HG03469 (cell line): ENCODE data around the gene MACROD1.
A peak's percentile ranks its signal among the peaks of the same experiment; 100 is the strongest.

ENCODE experiments used
- ATAC-seq: cut with Tn5 transposase; IDR thresholded peaks from one replicate; pipeline ENCODE4 v1.9.1; 2021; ENCODE audit warnings: mild to moderate bottlenecking, moderate library complexity, moderate number of reproducible peaks; ENCODE audit not compliant: unreplicated experiment

Gene MACROD1

DNA sequence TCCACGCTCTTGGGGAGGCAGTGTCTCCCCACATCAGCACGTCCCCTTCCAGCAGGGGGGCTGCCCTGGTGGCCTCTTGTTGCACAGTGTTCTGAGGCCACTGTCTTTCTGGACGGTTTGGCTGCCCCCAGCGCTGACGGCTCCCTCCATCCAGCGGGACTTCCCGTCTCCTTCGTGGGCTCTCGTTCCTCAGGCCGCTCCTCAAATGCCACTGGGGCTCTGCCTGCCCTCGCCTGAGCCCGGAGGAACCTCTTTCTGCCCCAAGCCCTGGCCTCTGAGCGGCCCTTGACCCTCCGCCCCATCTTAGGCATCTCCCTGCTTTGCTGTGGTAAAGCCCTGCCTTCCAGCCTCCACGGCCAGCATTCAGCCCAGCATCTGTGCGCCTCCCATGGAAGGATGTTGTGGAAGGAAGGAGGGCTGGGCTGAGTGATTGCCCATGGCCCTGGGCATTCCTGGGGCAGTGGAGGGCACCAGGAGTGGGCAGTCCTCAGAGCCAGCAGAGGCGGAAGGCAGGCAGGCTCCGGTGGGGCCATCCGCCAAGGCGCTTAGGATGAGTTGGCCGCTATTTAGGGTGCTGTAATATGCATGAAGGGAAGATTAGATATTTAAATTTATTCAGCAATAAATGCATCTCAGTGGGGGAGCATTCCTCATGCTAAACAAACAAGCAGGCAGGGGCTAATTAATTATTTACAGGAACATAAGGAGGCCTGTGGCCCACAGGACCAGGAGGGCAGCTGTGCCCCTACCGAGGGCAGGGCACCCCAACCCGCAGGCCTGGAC is 161.9 kb downstream of the MACROD1 start:
- ATAC-seq, result no peak

- no peak for ATAC-seq
These were observed 164.2 kb downstream of the MACROD1 start for GRCh38 chr11:64001484-64002420.

GRCh38 chr11:64000740-64001483 is 165.0 kb downstream of the MACROD1 start:
- ATAC-seq, result no peak

- no peak for ATAC-seq
These were observed 165.7 kb downstream of the MACROD1 start for GRCh38 chr11:64000026-64000739.

DNA sequence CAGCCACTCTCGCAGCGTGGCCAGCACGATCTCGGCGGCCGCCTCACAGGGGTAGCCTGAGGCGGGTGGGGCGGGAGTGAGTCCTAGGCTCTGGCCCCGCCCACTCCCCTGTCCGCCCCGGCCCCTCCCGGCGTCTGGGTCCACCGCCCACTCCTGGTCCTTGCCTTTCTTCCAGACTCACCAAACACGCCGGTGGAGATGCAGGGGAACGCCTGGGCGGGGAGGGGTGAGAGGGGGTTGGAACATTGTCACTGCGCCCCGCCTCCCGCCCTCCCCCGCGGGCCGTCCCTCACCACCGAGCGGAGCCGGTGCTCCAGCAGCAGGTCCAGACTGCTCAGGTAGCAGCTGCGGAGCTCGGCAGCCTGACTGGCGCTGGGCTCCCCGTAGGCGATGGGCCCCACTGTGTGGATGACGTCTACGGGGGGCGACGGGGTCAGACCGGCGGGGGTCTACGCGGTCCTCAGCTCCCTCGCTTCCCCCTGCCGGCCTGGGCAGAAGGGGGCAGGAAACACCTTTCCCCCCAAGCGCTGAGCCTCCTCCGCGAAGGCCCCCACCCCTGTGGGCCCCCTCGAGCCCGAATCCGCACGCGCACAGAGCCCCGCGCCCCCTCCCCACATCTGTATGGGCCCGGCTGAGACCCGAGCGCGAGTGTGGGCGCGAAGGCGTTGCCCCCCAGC is 166.4 kb downstream of the MACROD1 start:
- no peak for ATAC-seq

- ATAC-seq, result no peak
These were observed 167.2 kb downstream of the MACROD1 start for GRCh38 chr11:63998558-63999348.

DNA sequence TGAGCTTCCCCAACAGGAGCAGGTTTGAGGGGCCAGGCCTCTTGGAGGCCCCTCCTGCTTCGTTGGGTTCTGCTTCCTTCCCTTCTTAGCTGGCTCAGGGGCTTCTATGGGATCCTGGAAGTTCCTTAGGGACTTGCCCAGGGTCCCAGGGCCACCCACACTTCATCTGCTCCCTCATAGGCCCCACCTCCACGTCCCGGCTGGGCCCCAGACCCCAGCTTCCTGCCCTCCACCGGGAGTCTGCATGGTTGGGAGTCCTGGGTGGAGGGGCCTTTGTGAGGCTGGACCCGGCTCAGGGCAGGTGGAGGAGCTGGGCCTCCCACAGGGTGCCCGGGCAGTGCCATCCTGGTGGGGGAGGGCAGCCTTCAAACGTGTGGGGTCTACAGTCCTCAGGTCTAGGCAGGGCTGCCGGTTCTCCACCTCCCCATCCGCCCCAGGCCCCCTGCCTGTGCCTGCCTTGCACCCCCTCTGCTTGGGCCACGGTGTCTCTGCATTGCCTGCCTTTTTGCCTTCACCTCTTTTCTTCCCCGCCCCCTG is 168.0 kb downstream of the MACROD1 start:
- no peak for ATAC-seq

DNA sequence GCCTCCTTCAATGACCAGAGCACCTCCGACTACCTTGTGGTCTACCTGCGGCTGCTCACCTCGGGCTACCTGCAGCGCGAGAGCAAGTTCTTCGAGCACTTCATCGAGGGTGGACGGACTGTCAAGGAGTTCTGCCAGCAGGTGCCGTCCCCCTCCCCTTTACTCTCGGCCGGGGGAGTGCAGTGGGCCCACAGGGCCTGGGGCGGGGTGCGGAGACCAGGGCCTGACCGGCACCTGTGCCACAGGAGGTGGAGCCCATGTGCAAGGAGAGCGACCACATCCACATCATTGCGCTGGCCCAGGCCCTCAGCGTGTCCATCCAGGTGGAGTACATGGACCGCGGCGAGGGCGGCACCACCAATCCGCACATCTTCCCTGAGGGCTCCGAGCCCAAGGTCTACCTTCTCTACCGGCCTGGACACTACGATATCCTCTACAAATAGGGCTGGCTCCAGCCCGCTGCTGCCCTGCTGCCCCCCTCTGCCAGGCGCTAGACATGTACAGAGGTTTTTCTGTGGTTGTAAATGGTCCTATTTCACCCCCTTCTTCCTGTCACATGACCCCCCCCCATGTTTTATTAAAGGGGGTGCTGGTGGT is 168.7 kb downstream of the MACROD1 start:
- no peak for ATAC-seq

- ATAC-seq, result no peak
These were observed 169.4 kb downstream of the MACROD1 start for GRCh38 chr11:63996512-63996911.

GRCh38 chr11:63993993-63994392 is 171.9 kb downstream of the MACROD1 start:
- ATAC-seq, result no peak

DNA sequence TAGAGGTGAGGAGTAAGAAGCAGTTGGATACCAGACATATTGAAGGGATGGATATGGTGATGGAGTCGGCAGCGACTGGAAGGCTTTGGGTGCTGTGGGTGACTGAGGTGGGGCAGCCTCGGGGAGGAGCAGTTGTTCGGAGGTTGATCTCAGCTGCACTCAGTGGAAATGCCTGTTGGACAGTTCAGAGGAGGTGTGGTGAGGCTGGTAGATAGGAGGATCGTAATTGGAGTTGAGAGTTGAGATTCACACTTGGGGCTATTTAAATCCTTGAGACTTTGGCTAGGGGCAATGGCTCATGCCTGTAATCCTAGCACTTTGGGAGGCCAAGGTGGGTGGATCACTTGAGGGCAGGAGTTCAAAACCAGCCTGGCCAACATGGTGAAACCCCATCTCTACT is 172.8 kb downstream of the MACROD1 start:
- ATAC-seq, result no peak

DNA sequence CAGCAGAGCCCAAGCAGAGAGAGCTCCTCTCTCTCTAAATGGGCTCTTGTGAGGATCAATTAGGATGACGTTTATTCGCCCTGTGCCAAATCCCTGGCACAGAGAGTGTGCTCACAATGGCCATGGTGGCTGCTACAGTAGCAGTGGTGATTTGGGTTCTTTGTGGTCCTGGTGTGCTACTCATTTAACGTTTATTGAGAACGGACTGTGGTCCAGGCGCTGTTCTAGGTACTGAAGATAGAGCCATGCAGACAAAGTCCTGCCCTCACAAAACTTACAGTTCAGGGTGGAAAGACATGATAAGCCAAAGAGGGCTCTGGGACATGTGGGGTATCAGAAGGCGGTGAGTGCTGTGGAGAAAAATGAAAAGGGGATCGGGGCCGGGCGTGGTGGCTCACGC is 174.4 kb downstream of the MACROD1 start:
- ATAC-seq, result no peak

GRCh38 chr11:63986932-63987513 is 178.9 kb downstream of the MACROD1 start:
- ATAC-seq, result peak; percentile 10

DNA sequence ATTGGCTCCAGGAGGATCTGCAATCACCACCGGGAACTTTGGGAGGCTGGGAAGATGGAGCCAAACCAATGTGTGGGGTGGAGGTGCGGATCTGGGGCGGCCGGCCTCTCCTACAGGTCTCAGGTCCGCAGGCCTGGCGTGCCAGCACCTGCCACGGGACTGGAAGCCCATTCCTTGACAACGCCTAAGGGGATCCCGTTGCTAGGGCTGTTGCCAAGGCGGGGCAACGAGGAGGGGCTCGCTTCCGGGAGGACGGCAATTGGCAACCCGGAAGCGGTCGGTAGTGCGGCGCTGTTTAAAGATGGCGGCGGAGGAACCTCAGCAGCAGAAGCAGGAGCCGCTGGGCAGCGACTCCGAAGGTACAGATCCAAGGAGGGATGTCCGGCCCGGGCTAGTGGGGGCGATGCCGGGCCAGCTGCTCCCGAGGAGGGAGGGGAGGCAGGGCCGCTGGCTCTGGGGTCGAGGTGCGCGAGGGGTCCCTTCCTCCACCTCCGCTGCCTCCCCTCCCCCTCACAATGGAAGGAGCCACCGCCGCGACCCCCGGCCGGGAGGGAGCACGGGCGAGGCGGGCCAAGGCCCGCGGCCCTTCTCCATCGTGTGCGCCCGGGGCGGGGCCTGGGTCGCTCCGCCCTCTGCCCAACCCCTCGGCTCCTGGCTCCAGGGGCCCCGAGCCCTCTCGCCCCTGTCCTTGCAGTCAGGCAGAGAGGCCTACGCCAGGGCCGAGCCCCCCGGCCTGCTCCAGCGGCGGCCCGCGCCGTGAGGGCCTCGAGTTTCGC is 179.6 kb downstream of the MACROD1 start, which contains the start of gene OTUB1:
TSS of gene OTUB1 (plus strand) at position 283 of the 776 bp plus-strand sequence. CDS start at position 302, 19 bp downstream.
- ATAC-seq, result peak; percentile 65

DNA sequence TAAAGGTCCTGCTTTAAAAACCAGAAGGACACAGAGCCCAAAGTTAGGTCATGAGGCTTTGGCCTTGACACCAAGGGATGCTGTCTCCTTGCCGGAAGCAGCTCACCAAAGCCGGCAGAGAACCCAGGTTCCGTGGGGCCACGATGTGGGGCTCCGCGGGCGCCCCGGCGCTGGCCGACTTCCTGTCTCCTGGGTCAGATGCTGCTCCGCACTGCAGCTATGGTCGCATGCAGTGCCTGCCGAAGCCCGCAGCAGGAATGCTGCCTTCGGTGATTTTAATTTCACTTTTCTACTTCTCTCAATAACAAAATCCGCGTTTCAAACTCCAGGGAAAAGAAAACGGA is 180.1 kb downstream of the MACROD1 start:
- peak; percentile 17 for ATAC-seq

- no peak for ATAC-seq
These were observed 186.5 kb downstream of the MACROD1 start for GRCh38 chr11:63979426-63979825.

DNA sequence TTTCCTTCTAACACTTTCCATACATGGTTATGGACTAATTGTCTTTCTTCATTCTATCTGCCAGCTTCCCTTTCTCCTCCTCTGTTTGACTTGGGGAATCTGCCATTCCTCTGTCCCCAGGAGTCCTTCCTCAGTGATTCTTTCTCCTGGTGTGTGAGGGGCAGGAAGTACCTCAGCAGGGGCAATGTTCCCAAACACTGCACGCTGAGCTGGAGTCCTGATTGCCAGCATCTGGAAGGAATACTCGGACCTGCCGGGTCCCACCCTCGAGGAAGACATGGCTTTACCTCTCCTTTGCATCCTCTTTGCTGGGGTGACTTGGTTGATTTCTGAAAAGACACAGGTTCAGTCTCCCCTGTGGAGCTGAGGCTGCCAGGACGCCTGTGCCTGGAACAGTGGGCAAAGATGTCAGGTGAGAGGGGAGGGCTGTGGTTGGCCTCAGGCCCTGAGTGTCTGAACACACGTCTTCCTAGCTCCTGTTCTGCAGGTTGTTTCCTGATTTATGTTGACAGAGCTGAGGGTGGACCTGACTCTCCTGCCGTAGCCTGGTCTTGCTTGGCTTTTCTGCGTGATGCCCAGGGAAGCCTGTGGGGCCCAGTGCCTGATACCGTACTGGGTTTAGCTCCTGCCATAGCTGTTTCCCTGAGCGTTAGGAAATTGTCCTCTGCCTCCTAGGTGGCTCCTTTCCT is 187.2 kb downstream of the MACROD1 start:
- no peak for ATAC-seq
